Measurements from ENCODE around the gene UBXN1. TPM values are rescaled to one million over a fixed set of nuclear protein-coding genes. Genes with fewer than 3 reads are reported as not detected.

Gene UBXN1
- total RNA-seq, 4 donors from 2014 or later, result 162 to 185 (median 174) TPM

Small RNA genes lying within 50 kb of the gene (small RNA-seq; reads per million reads assigned to genes)
- 0 reads per million in 4 donors for gene SNORA57

Other genes with a start within 250 kb of the UBXN1 start
- 1,000 to 10,000 TPM; 1,348 to 2,181 (median 1,745) TPM for gene AHNAK, start 132.3 kb downstream of the UBXN1 start, total RNA-seq
- 1,000 to 10,000 TPM; 1,070 to 1,712 (median 1,374) TPM for gene EEF1G, start 105.2 kb downstream of the UBXN1 start, total RNA-seq
- gene TUT1, start 87.5 kb downstream of the UBXN1 start, total RNA-seq, result 1 to 10 TPM; 3.8 to 9.6 (median 7.6) TPM
- gene MTA2, start 77.2 kb downstream of the UBXN1 start, total RNA-seq, result 10 to 100 TPM; 67.9 to 88.7 (median 85.6) TPM
- gene EML3, start 66.3 kb downstream of the UBXN1 start, total RNA-seq, result 10 to 100 TPM; 25.4 to 36.7 (median 31.9) TPM
- 10 to 100 TPM in 3 of 4 donors, 1 to 10 TPM in 1; 3.0 to 18.3 (median 10.7) TPM for gene ROM1, start 65.8 kb downstream of the UBXN1 start, total RNA-seq
- 10 to 100 TPM; 11.4 to 25.8 (median 22.4) TPM for gene B3GAT3, start 57.1 kb downstream of the UBXN1 start, total RNA-seq
- 100 to 1,000 TPM in 3 of 4 donors, 10 to 100 TPM in 1; 87.8 to 151 (median 134) TPM for gene GANAB, start 32.5 kb downstream of the UBXN1 start, total RNA-seq
- gene INTS5, start 25.8 kb downstream of the UBXN1 start, total RNA-seq, result 10 to 100 TPM; 12.6 to 19.0 (median 14.5) TPM
- 10 to 100 TPM; 19.3 to 39.5 (median 26.8) TPM for gene C11orf98, start 13.9 kb downstream of the UBXN1 start, total RNA-seq
- gene CSKMT, start 13.8 kb downstream of the UBXN1 start, total RNA-seq, result 10 to 100 TPM in 1 of 4 donors, 1 to 10 TPM in 3; 2.0 to 18.6 (median 7.3) TPM
- 10 to 100 TPM in 1 of 4 donors, 1 to 10 TPM in 3; 7.3 to 10.1 (median 8.4) TPM for gene UQCC3, start 7.4 kb downstream of the UBXN1 start, total RNA-seq
- gene LBHD1, start 6.8 kb downstream of the UBXN1 start, total RNA-seq, result 1 to 10 TPM; 1.2 to 3.9 (median 2.2) TPM
- gene LRRN4CL, start 10.5 kb upstream of the UBXN1 start, total RNA-seq, result 10 to 100 TPM; 20.1 to 42.1 (median 32.1) TPM
- 10 to 100 TPM; 25.7 to 37.8 (median 29.2) TPM for gene BSCL2, start 28.4 kb upstream of the UBXN1 start, total RNA-seq
- not detected for gene GNG3, start 28.6 kb upstream of the UBXN1 start, total RNA-seq
- gene HNRNPUL2, start 48.4 kb upstream of the UBXN1 start, total RNA-seq, result 10 to 100 TPM; 24.2 to 43.7 (median 31.0) TPM
- gene TTC9C, start 49.4 kb upstream of the UBXN1 start, total RNA-seq, result 10 to 100 TPM; 12.5 to 20.5 (median 19.8) TPM
- 10 to 100 TPM in 3 of 4 donors, 1 to 10 TPM in 1; 8.8 to 15.8 (median 12.3) TPM for gene ZBTB3, start 75.1 kb upstream of the UBXN1 start, total RNA-seq
- gene POLR2G, start 82.5 kb upstream of the UBXN1 start, total RNA-seq, result 10 to 100 TPM; 34.4 to 49.5 (median 39.5) TPM
- 10 to 100 TPM in 3 of 4 donors, 1 to 10 TPM in 1; 5.5 to 23.4 (median 14.5) TPM for gene TAF6L, start 92.3 kb upstream of the UBXN1 start, total RNA-seq
- gene TMEM179B, start 108.3 kb upstream of the UBXN1 start, total RNA-seq, result 10 to 100 TPM; 25.8 to 50.7 (median 33.9) TPM
- gene TMEM223, start 112.9 kb upstream of the UBXN1 start, total RNA-seq, result 10 to 100 TPM; 17.0 to 25.8 (median 19.1) TPM
- gene NXF1, start 126.4 kb upstream of the UBXN1 start, total RNA-seq, result 10 to 100 TPM; 33.2 to 72.3 (median 57.2) TPM
- gene STX5, start 153.0 kb upstream of the UBXN1 start, total RNA-seq, result 10 to 100 TPM; 23.3 to 31.6 (median 27.8) TPM
- gene TEX54, start 153.8 kb upstream of the UBXN1 start, total RNA-seq, result not detected
- 10 to 100 TPM; 26.6 to 46.8 (median 39.3) TPM for gene WDR74, start 160.5 kb upstream of the UBXN1 start, total RNA-seq
- 100 to 1,000 TPM in 1 of 4 donors, 10 to 100 TPM in 3; 66.9 to 144 (median 80.2) TPM for gene SLC3A2, start 201.8 kb upstream of the UBXN1 start, total RNA-seq
- under 1 TPM in 3 of 4 donors, not detected in 1; 0.16 to 0.89 (median 0.27) TPM for gene CHRM1, start 242.3 kb upstream of the UBXN1 start, total RNA-seq